GM23248 (cell line): ENCODE measurements around the gene PGS1. TPM values are rescaled to one million over a fixed set of nuclear protein-coding genes. Genes with fewer than 3 reads are reported as not detected.

Source experiments
- DNase-seq: peaks from one replicate; pipeline ENCODE4 v3.0.0-alpha.2; 2015
- H2AFZ ChIP-seq: fragments of 200-600 bp; sonication (generic); 2 replicates; pipeline ENCODE4 v1.6.1; 2016; ENCODE audit warnings: antibody characterized with exemption
- H3F3A ChIP-seq: fragments of 200-600 bp; sonication (generic); 2 replicates; pipeline ENCODE4 v1.6.1; 2016; ENCODE audit warnings: mild to moderate bottlenecking, antibody characterized with exemption, mixed run types; ENCODE audit not compliant: insufficient read depth
- H3K27ac ChIP-seq: fragments of 200-600 bp; sonication (generic); 2 replicates; pipeline ENCODE4 v1.5.1; 2016; ENCODE audit warnings: mild to moderate bottlenecking
- H3K27me3 ChIP-seq: fragments of 200-600 bp; sonication (generic); replicated peaks from 2 replicates; pipeline ENCODE4 v1.6.1; 2016; ENCODE audit warnings: mild to moderate bottlenecking; ENCODE audit not compliant: insufficient read depth
- H3K36me3 ChIP-seq: fragments of 200-600 bp; sonication (generic); 2 replicates; pipeline ENCODE4 v1.6.1; 2016; ENCODE audit warnings: low read depth, mild to moderate bottlenecking
- H3K4me1 ChIP-seq: fragments of 200-600 bp; sonication (generic); 2 replicates; pipeline ENCODE4 v1.6.1; 2016; ENCODE audit warnings: mild to moderate bottlenecking; ENCODE audit not compliant: insufficient read depth
- H3K4me2 ChIP-seq: fragments of 200-600 bp; sonication (generic); one replicate; pipeline ENCODE4 v1.6.1; 2016; ENCODE audit warnings: mild to moderate bottlenecking; ENCODE audit not compliant: unreplicated experiment
- H3K4me3 ChIP-seq: fragments of 200-600 bp; sonication (generic); 2 replicates; pipeline ENCODE4 v1.5.1; 2016; ENCODE audit warnings: mild to moderate bottlenecking
- H3K79me2 ChIP-seq: fragments of 200-600 bp; sonication (generic); 2 replicates; pipeline ENCODE4 v1.6.1; 2016; ENCODE audit warnings: mild to moderate bottlenecking; ENCODE audit not compliant: insufficient read depth
- H3K9ac ChIP-seq: fragments of 200-600 bp; sonication (generic); 2 replicates; pipeline ENCODE4 v1.6.1; 2016; ENCODE audit warnings: mild to moderate bottlenecking
- H3K9me2 ChIP-seq: fragments of 200-600 bp; sonication (generic); 2 replicates; pipeline ENCODE4 v1.6.1; 2016; ENCODE audit warnings: mixed run types, mild to moderate bottlenecking, moderate library complexity; ENCODE audit not compliant: insufficient read depth
- H3K9me3 ChIP-seq: fragments of 200-600 bp; sonication (generic); one replicate; pipeline ENCODE4 v1.6.1; 2017; ENCODE audit warnings: low read depth
- H4K20me1 ChIP-seq: fragments of 200-600 bp; sonication (generic); 2 replicates; pipeline ENCODE4 v1.6.0; 2016; ENCODE audit not compliant: insufficient read depth
- EZH2 ChIP-seq: fragments of 200-600 bp; sonication (generic); IDR thresholded peaks from 2 replicates; pipeline ENCODE4 v1.6.1; 2018; ENCODE audit warnings: antibody characterized with exemption, mild to moderate bottlenecking; ENCODE audit not compliant: insufficient read depth, poor library complexity, severe bottlenecking
- EZH2phosphoT487 ChIP-seq: fragments of 200-600 bp; sonication (generic); IDR thresholded peaks from 2 replicates; pipeline ENCODE4 v1.6.1; 2018; ENCODE audit warnings: antibody characterized with exemption, moderate library complexity, mild to moderate bottlenecking, low read depth; ENCODE audit not compliant: insufficient read depth
- whole genome bisulfite sequencing, 2 experiments: methylation state at CpG; one replicate each; pipeline ENCODE4 v1.1.6; 2015 to 2017; ENCODE audit warnings: low lambda C conversion rate in 2 of 2, low coverage in 1 of 2; ENCODE audit errors: missing lambda C conversion rate in 2 of 2; 5-methylcytosine and 5-hydroxymethylcytosine counted together
- in situ Hi-C: fragments of 300-500 bp; cut with MboI; formaldehyde crosslinking; loops from 2 replicates; pipeline ENCODE4 v1.15.0; 2020
- polyA plus RNA-seq: library from polyadenylated mRNA; unstranded; fragments of >200 nt; fragmentation: Nextera tagmentation; extraction: Ambion mirVana; gene quantifications from 2 replicates; pipeline ENCODE4 v1.2.1, GENCODE V29; 2016
- total RNA-seq: library from RNA; depleted of rRNA; stranded (reverse); fragments of >200 nt; shearing (Covaris generic); gene quantifications from 2 replicates; pipeline ENCODE4 v1.2.3, GENCODE V29; 2014

The PGS1 gene
- total and polyA plus RNA-seq, 2 experiments from 2014 or later, result 30.2 to 32.5 TPM

GRCh38 chr17:78396441-78397337 lies 18.2 kb downstream of the PGS1 start:
- no peak overlapping the region for H3K27ac ChIP-seq
- H3K4me2 ChIP-seq, result no peak overlapping the region
- H3K27me3 ChIP-seq, result no peaks in the 10 kb centered on the region
- H3K9me3 ChIP-seq, result no peaks in the 10 kb centered on the region
- peaks cover 88% of the 10 kb centered on the region for H3K79me2 ChIP-seq
- no peak for TF ChIP-seq EZH2
- no peak for TF ChIP-seq EZH2phosphoT487
- H3K9ac ChIP-seq, result no peak overlapping the region
- H2AFZ ChIP-seq, result no peak overlapping the region
- 77 to 81% methylated on average over 14 of the region's 14 CpGs for WGBS, 2 experiments
- peaks cover 15% of the 10 kb centered on the region; the same call in 1 of the 2 replicates for H3K36me3 ChIP-seq
- no peak for DNase-seq
- H3K9me2 ChIP-seq, result no peaks in the 10 kb centered on the region
- in situ Hi-C loops, result no loop called here
- H3K4me3 ChIP-seq, result no peak overlapping the region
- peaks cover 12% of the 10 kb centered on the region for H3F3A ChIP-seq
- H3K4me1 ChIP-seq, result peaks cover 11% of the 10 kb centered on the region
- no peaks in the 10 kb centered on the region for H4K20me1 ChIP-seq

DNA sequence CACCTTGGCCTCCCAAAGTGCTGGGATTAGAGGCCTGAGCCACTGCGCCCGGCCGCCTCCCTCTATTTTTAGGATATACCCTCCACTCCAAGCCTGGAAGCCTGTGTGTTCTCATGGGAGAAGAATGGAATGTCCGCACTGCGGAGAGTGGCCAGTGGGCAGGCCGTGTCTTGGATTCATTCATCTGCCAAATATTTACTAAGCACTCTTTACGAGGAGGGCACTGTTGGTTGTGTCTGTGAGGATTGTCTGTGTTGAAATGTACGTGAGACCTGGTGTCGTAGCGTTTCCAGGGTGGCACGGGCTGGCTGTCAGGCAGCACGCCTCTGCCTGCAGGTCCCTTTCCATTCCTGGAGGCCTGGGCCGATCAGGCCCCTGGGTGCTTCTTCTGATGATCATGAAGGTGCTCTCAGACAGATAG lies 19.2 kb downstream of the PGS1 start:
- in situ Hi-C loops, result no loop called here
- H3K4me3 ChIP-seq, result no peak overlapping the region
- no peaks in the 10 kb centered on the region for H3K27me3 ChIP-seq
- no peaks in the 10 kb centered on the region for H4K20me1 ChIP-seq
- no peak overlapping the region for H3K9ac ChIP-seq
- peaks cover 15% of the 10 kb centered on the region; the same call in 1 of the 2 replicates for H3K36me3 ChIP-seq
- H3K4me2 ChIP-seq, result no peak overlapping the region
- no peaks in the 10 kb centered on the region for H3K9me2 ChIP-seq
- no peak for TF ChIP-seq EZH2
- TF ChIP-seq EZH2phosphoT487, result no peak
- 76 to 79% methylated on average over 13 of the region's 13 CpGs for WGBS, 2 experiments
- peaks cover 1% of the 10 kb centered on the region; the same call in 1 of the 2 replicates for H3K4me1 ChIP-seq
- peaks cover 81% of the 10 kb centered on the region for H3K79me2 ChIP-seq
- H3K9me3 ChIP-seq, result no peaks in the 10 kb centered on the region
- no peak overlapping the region for H2AFZ ChIP-seq
- H3F3A ChIP-seq, result peaks cover 2% of the 10 kb centered on the region; the same call in 1 of the 2 replicates
- H3K27ac ChIP-seq, result no peak overlapping the region
- DNase-seq, result peak; percentile 54

DNA sequence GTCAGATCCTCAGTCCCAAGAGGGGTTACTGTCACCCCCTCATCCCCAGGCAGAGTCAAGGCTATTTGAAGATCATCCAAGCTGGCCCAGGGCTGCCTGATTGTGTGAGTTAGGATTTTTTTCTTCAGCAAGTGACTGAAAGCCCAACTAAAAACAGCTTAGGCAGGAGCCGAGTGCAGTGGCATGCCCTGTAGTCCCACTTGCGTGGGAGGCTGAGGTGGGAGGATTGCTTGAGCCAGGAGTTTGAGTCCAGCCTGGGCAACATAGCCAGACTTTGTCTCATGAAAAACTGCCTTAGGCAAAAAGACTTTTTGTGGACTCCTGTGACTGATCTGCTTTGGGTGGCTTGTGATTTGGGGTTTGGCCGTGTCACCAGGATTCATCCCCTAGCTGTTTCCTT lies 19.9 kb downstream of the PGS1 start:
- Histone ChIP-seq H3F3A (no peaks in the 10 kb centered on the region), H3K4me2 (no peak overlapping the region), H4K20me1 (no peaks in the 10 kb centered on the region), H3K9ac (no peak overlapping the region), H3K79me2 (peaks cover 80% of the 10 kb centered on the region), H3K36me3 (peaks cover 15% of the 10 kb centered on the region; the same call in 1 of the 2 replicates), H3K9me3 (no peaks in the 10 kb centered on the region), H3K4me3 (no peak overlapping the region), H3K4me1 (no peaks in the 10 kb centered on the region; the same call in 1 of the 2 replicates), H3K9me2 (no peaks in the 10 kb centered on the region), H3K27me3 (no peaks in the 10 kb centered on the region), H2AFZ (no peak overlapping the region), H3K27ac (no peak overlapping the region)
- in situ Hi-C loops, result no loop called here
- DNase-seq, result no peak
- TF ChIP-seq EZH2phosphoT487, result no peak
- no peak for TF ChIP-seq EZH2
- WGBS, 2 experiments, result 84 to 86% methylated on average over 3 of the region's 3 CpGs

GRCh38 chr17:78399028-78399692 lies 20.7 kb downstream of the PGS1 start:
- in situ Hi-C loops, result no loop called here
- Histone ChIP-seq H3K27ac (no peak overlapping the region), H3K9ac (no peak overlapping the region), H3K79me2 (peaks cover 79% of the 10 kb centered on the region), H3K4me2 (no peak overlapping the region), H3K27me3 (no peaks in the 10 kb centered on the region), H3K4me3 (no peak overlapping the region), H3K9me3 (no peaks in the 10 kb centered on the region), H2AFZ (no peak overlapping the region), H3F3A (no peaks in the 10 kb centered on the region), H3K9me2 (no peaks in the 10 kb centered on the region), H3K4me1 (no peaks in the 10 kb centered on the region; the same call in 1 of the 2 replicates), H4K20me1 (no peaks in the 10 kb centered on the region), H3K36me3 (peaks cover 19% of the 10 kb centered on the region; the same call in 1 of the 2 replicates)
- no peak for DNase-seq
- TF ChIP-seq EZH2, result no peak
- no peak for TF ChIP-seq EZH2phosphoT487
- 91 to 92% methylated on average over 27 to 28 of the region's 28 CpGs for WGBS, 2 experiments
